A673 (cell line): ENCODE measurements around the gene PLET1.

ENCODE experiments used
- CTCF ChIP-seq: fragments of 300-800, 200-600 bp; sonication (generic); conservative IDR thresholded peaks from 2 replicates; pipeline ENCODE4 v1.5.1; 2017; ENCODE audit warnings: low read depth, mild to moderate bottlenecking, antibody characterized with exemption, low read length, moderate library complexity, mixed read lengths
- EZH2 ChIP-seq: fragments of 200-600 bp; sonication (generic); IDR thresholded peaks from 2 replicates; pipeline ENCODE4 v1.6.1; 2017; ENCODE audit warnings: borderline replicate concordance, low read depth, mild to moderate bottlenecking, mixed read lengths, antibody characterized with exemption, low read length; ENCODE audit not compliant: poor library complexity, severe bottlenecking

GRCh38 chr11:112227471-112227870 lies 33.2 kb downstream of the PLET1 start:
- no peak for TF ChIP-seq CTCF
- no peak for TF ChIP-seq EZH2
